Measurements from ENCODE around the gene PDLIM1. TPM values are rescaled to one million over a fixed set of nuclear protein-coding genes. Genes with fewer than 3 reads are reported as not detected.

The PDLIM1 gene
- total RNA-seq, 4 donors from 2014 or later = 40.7 to 86.8 (median 83.4) TPM

DNA sequence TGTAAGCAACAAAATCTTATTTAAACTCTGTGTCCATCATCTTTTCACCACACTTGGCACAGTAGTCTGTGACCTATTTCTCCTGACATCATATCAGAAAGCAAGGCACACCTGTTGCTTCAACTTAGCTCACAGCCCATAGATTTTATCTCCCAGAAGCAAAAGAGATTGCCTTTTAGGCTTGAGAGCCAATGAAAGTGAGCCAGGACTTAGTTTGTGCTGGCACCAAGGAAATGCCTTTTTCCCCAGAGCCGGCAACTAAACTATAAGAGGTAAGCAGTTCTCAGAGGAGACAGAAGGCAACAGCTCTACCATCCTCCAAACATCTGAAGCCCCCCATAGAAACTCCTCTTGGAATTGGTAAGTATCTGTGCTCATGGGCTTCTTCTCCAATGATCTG lies 96.9 kb downstream of the PDLIM1 start, which contains the start of gene ACSM6:
TSS of gene ACSM6 (plus strand) at position 295 of the 400 bp plus-strand sequence. CDS start 248 bp downstream, outside the sequence.
- intact Hi-C loops (cut with DNase I) = no loop called here
- no peaks in the 10 kb centered on the region for H3K27me3 ChIP-seq
- no peak within 1 kb of the TSS for H3K4me3 ChIP-seq
- H3K9me3 ChIP-seq = no peaks in the 10 kb centered on the region
- 100% methylated on average over 1 of the region's 1 CpG for WGBS
- TF ChIP-seq POLR2A (IDR thresholded peaks at IDR 0.05; ENCODE audit: low read depth) (no peak), POLR2AphosphoS5 (IDR thresholded peaks at IDR 0.05) (no peak), EP300 (IDR thresholded peaks at IDR 0.05) (no peak)
- TF ChIP-seq, protein P1, sequence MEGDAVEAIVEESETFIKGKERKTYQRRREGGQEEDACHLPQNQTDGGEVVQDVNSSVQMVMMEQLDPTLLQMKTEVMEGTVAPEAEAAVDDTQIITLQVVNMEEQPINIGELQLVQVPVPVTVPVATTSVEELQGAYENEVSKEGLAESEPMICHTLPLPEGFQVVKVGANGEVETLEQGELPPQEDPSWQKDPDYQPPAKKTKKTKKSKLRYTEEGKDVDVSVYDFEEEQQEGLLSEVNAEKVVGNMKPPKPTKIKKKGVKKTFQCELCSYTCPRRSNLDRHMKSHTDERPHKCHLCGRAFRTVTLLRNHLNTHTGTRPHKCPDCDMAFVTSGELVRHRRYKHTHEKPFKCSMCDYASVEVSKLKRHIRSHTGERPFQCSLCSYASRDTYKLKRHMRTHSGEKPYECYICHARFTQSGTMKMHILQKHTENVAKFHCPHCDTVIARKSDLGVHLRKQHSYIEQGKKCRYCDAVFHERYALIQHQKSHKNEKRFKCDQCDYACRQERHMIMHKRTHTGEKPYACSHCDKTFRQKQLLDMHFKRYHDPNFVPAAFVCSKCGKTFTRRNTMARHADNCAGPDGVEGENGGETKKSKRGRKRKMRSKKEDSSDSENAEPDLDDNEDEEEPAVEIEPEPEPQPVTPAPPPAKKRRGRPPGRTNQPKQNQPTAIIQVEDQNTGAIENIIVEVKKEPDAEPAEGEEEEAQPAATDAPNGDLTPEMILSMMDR (IDR thresholded peaks at IDR 0.05) = no peak
- H3K4me1 ChIP-seq = no peaks in the 10 kb centered on the region
- no peak within 1 kb of the TSS for H3K27ac ChIP-seq (replicated peaks in 1 of 4)
- DNase-seq (ENCODE audit: extremely low spot score) = no peak
- H3K36me3 ChIP-seq = no peaks in the 10 kb centered on the region

DNA sequence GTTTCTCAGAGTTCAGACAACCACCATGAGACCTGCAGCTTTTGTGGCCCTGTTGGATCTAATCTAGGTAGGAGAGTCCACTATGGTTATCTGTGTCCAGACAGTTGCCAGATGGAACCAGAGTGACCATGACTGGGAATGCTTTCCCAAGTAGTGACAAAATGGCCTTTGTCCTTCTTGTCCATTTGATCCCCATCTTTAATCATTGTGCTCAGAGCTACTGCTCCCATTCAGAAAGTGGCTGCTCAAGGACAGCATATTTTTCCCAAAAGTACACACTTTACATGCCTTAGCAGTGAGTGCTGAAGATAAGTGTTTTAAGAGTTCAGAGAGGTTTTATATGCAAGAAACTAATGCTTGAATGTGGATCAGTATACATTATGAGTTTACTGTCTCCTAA lies 102.2 kb downstream of the PDLIM1 start:
- peaks cover 0 to 6% (median 6%) of the 10 kb centered on the region in 4 donors for H3K4me1 ChIP-seq
- H3K27ac ChIP-seq (replicated peaks in 1 of 4) = no peak overlapping the region
- intact Hi-C loops (cut with DNase I) = loop anchor here (10.0 kb wide), 1 partner anchor 176 kb away; no protein-coding TSS in a partner anchor
- H3K36me3 ChIP-seq = no peaks in the 10 kb centered on the region
- TF ChIP-seq, protein P1 (IDR thresholded peaks at IDR 0.05) = no peak
- TF ChIP-seq POLR2AphosphoS5 (IDR thresholded peaks at IDR 0.05) (no peak), EP300 (IDR thresholded peaks at IDR 0.05) (no peak), POLR2A (IDR thresholded peaks at IDR 0.05; ENCODE audit: low read depth) (no peak)
- no peak for DNase-seq (ENCODE audit: extremely low spot score)
- H3K9me3 ChIP-seq = no peaks in the 10 kb centered on the region
- no peaks in the 10 kb centered on the region for H3K27me3 ChIP-seq
- no peak overlapping the region for H3K4me3 ChIP-seq

DNA sequence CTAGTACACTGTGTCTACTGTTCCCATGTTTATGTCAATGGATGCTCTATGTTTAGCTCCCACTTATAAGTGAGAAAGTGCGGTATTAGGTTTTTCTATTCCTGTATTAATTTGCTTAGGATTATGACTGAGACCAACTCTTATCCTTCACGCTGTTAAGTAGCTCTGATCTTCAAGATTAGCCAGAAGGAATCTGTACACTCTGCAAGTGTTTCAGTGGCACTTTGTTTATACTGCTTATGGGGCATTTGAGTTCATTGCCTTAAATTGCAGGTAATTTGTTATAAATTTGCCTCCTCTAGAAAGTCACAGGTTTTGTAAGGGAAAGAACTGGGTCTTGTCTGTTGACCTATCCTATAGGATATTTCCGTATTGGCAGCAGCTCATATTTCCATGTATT lies 103.2 kb downstream of the PDLIM1 start:
- TF ChIP-seq, protein P1 (IDR thresholded peaks at IDR 0.05) = no peak
- TF ChIP-seq POLR2AphosphoS5 (IDR thresholded peaks at IDR 0.05) = no peak
- no peak for TF ChIP-seq POLR2A (IDR thresholded peaks at IDR 0.05; ENCODE audit: low read depth)
- TF ChIP-seq EP300 (IDR thresholded peaks at IDR 0.05) = no peak
- H3K4me3 ChIP-seq = no peak overlapping the region
- H3K36me3 ChIP-seq = no peaks in the 10 kb centered on the region
- 57% methylated on average over 3 of the region's 3 CpGs for WGBS
- no peaks in the 10 kb centered on the region for H3K27me3 ChIP-seq
- no peak overlapping the region for H3K27ac ChIP-seq (replicated peaks in 1 of 4)
- no peaks in the 10 kb centered on the region for H3K9me3 ChIP-seq
- intact Hi-C loops (cut with DNase I) = loop anchor here (10.0 kb wide), 1 partner anchor 177 kb away; no protein-coding TSS in a partner anchor
- H3K4me1 ChIP-seq = peaks cover 0 to 12% (median 9%) of the 10 kb centered on the region in 4 donors
- no peak for DNase-seq (ENCODE audit: extremely low spot score)

Other genes starting within 250 kb of the PDLIM1 start
- gene CYP2C8, start 221.5 kb downstream of the PDLIM1 start, total RNA-seq = not detected
- gene ACSM6, start 96.8 kb downstream of the PDLIM1 start, total RNA-seq = not detected

All from esophagus muscularis mucosa (tissue), 4 donors.